ENCODE measurements around the gene CARMIL1.
"Not testable (repeated sequence)": the region's sequence is repeated elsewhere in the genome, so short reads cannot be mapped to it uniquely, and the experiment has no call there.

The CARMIL1 gene

DNA sequence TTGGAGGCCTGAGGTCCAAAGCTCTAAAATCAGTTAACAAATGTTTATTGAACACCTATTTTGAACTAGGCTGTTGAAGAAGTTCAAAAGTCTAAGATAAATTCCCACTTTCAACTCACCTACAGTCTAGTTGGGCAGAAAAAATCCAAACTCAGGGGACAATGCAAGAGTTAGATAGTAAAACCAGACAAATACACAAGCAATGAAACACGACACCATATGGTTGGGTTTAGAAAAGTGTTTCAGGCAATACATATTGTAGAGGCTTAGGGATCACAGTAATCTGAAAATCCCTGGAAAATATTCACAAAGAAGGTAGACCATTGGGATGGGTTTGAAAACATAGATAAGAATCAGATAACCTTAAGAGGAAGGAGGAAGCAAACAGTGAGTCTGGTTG is 1.3 kb upstream of the CARMIL1 start:
- DNase-seq: no peak

DNA sequence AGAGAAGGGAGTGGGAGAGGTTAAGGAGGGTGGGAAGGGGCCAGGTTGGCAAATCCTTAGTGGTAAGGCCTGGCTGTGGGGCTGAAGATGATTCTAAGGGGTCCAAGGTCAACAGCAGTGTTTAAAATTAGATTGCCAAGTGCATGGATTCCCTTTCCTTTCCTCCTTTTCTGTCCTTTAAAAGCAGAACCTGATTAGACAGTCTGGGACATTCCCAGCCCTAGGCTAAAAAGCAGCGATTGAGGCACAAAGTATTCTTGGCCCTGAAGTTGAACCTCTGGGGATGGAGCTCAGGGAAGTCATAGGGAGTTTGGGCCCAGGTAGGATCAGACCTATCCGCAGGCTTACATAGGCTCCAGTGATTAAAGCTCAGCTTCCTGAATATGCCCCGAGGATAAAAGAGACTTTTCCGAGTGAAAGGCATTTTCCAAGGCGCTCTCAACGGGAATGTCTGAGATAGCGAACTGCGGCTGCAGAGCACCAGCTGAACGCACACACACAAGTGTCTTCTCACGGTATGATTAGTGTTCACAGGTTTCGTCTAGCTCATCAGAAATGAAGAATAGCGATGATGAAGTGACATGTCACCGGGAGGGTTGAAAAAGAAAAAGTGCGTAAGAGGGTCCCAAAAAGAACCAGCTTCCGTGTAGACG is 787 bp upstream of the CARMIL1 start:
- DNase-seq: no peak

DNA sequence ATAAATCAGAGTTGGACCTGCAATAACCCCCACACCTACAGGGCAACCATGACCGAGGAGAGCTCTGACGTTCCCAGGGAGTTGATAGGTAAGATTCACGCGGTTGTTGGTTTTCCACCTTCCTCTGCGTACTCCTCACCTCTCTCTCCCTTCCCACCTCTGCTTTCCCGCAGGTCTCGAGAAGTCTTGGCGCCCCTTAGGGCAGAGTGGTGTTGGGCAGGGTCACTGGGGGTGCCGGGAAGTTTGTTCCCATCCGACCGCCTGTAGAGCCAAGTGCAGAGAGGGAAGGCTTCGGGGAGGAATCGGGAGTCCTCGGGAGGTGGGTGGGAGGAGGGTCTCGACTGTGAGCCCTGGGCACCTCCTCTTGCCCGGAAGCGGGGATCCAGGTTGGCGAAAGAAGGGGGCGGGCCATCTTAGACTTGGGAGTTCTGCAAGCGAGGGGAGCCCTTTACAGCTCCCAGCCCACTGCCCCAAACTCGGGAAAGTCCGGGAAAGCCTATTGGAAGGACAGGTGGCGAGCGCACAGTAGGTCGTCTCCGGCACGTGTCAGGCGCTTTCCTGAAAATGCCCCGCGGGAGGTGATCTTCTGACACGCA is 672 bp downstream of the CARMIL1 start:
- DNase-seq: peak; percentile 16

DNA sequence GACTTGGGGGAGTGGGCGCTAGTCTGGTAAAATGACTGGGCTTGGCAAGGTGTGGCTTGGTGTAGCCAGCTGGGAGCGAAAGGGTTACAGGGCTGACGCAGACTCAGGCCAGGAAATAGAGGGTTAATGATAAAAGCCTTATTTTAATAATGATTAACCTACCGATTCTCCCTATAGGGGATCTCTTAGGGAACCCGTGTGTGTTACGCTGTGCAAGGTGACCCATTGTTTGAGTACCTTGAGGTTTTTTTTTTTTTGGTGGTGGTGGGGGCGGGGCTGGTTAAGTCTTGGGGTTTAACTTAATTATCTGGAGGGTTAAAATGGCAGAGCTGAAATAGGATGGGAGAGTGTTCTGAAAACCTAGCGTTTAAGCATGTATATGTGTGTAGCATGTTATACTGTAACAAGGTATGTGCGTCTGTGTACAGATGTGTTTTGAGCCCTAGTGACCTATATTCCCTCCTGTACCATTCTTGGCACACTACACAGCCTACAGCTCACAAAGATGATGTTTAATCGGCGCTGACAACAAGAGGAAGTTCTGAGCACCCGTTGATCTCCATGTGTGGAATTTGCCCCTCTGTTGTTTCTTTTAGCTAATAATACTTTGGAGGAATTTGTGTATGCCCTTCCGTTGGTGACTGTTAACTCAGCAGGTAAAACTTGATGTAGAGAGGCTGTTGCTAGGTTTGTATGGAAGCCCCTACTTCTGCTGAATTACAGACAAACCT is 1.3 kb downstream of the CARMIL1 start:
- DNase-seq: no peak

DNA sequence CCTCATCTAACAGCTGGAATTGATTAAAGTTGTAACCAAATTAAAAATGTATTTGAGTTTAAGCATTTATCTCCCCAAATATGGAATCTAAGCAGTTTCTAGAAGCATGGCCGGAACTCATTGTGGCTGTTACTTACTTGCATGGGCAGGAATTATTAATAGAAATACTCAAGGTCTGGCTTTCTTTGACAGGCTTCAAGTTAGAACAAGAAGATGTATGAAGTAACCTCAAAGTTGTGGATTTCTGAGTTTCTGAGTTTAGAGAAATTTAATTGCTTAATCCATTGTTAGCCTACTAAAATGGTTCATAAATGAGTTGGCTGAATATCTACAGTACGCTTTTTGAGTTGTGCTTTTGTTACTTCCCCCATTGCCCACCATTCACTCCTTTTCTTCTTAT is 7.7 kb downstream of the CARMIL1 start:
- no peak for DNase-seq

DNA sequence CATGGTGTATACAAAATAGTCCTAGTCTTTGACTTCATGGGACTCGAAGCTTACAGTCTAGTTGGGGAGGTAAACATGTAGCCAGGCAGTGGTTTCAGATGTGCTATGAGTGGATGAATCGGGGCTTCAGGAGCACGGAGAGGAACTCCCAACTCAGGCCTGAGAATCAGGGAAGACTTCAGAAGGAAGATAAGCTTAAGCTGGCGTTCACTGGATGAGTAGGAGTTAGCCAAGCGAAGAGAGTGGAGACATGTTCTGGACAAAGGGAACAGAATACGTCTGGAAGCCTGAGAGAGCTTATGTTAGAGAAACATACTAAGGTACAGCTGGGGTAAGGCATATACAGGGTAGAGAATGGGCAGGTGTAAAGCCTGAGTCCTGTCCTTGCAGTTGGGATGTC is 8.8 kb downstream of the CARMIL1 start:
- no peak for DNase-seq

DNA sequence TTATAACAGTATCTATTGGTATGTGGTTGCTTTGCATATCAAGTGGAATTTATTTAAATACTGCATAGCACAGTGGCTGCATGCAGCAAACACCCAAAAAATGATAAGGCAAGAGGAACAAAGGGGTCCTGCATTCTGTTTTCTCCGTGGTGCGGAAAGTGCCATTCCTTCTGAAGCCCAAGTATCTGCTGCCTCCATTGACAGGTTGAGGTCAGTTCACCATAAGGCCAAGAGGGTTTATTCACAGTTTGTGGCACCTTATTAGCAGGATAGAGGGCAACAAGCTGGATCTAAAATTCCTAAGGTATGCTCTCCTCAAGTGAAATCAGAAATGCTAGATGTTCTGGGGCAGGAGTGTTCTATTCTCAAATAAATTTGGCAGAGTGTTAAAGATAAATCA is 9.3 kb downstream of the CARMIL1 start:
- DNase-seq: no peak

DNA sequence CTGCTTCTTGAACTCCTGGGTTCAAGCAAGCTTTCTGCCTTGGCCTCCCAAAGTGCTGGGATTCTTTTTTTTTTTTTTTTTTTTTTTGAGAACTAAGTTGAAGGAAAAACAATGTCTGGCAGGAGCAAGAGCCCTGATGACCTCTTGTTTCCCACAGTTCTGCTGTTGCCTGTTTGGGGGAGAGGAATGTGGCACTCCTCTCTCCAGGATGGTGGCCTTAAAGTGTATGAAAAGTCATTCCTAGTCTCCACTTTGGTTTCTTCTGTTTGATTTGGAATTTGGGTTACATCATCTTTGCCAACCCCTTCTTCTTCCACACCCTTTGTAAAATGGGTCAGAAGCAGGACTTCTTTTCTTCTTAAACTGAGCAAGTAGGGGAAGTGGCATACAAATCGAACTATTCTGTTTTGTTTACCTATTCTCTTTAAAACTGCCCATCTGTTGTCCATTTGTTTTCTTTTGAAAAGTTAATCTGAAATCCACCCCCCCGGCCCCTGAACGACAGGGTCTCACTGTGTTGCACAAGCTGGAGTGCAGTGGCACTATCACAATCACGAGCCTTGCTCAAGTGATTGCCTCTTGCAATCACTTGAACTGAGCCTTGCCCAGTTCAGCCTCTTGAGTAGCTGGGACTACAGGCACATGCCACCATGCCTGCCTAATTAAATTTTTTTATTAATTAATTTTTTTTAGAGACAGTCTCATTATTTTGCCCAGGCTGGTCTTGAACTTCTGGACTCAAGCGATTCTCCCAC is 11.3 kb downstream of the CARMIL1 start:
- no peak for DNase-seq

DNA sequence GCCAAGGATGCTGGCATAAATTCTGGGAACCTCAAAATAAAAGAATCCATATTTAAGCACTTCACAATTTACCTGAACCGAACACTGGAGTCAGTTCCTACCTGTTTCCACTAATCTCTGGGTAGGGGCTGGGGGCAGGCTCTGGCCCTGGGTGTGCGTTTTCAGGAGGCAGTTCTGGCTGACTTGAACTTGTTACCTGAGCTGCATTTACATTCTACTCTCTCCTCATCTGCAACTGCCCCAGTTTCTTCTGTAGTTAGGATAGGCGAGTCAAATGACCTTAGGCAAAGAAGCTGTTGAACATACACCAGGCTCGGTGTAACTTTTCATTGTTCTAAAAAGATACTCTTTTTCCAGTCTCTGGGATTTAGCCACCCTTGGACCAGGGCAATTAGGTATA is 13.2 kb downstream of the CARMIL1 start:
- DNase-seq: no peak

DNA sequence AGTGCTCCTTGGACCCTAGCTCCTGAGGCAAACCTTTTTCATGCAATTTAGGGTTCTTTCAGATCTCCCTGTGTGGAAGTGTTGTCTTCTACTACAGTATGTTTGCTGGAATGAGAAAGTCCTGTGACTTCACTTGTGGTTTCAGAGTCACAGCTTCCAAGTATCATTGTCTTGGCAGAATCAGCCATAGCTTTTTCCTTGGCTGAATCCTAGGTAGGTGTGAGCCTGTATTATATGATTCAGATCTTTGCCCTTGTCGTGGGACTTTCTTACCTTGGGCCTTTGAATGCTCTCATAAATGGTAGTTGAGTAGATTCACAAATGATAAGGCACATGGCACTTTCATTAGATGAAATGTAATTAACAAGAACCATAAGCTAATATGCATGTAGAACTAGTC is 16.5 kb downstream of the CARMIL1 start:
- no peak for DNase-seq

DNA sequence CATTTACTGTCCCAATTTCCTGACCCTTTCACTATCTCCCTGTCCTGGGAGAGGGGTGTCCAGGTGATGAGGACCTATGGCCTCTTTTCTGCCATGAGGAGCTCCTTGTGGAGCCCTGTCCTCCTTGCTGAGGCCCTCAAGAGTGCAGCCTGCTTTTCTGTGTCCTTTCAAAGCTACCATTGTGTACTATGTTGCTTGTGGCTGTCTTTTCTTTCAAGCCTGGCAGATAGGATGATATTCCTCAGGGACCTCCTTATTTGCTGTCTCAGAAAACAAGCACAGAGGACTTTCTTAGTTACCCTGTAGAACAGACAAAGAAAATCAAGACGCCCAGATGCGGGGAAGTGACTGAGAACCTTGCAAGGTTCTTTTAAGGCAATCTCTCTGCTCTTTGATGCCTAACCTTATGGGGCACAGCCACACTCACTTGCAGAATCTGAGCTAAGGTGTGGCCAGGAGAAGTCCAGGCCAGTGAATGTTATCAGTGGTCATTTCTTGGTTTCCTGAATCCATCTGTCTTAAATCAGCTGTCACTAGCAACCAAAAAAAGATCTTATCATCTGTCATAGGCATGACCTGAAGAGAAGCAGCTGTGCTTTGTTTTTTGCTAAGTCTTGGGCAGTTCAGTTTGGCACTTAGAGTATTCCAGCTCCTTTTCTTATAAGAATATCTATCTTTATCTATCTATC is 17.2 kb downstream of the CARMIL1 start:
- no peak for DNase-seq

DNA sequence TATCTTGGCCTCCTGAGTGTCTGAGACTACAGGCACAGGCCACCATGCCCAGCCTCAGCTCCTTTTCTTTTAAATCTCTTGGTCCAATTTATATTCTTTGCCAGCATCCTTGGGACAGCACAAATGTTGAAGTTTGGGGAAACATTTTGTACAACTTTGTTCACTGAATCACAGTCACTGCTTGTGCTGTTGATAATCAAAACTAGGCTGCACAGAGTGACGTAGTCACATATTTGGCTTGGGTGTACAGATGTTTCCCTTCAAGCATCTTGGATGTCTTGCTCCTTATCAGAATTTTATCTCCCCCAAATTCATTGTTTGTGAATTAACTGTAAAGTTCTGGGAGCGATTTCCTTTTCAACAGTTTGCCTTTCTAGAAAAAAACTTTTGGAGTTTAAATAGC is 17.9 kb downstream of the CARMIL1 start:
- DNase-seq: no peak

DNA sequence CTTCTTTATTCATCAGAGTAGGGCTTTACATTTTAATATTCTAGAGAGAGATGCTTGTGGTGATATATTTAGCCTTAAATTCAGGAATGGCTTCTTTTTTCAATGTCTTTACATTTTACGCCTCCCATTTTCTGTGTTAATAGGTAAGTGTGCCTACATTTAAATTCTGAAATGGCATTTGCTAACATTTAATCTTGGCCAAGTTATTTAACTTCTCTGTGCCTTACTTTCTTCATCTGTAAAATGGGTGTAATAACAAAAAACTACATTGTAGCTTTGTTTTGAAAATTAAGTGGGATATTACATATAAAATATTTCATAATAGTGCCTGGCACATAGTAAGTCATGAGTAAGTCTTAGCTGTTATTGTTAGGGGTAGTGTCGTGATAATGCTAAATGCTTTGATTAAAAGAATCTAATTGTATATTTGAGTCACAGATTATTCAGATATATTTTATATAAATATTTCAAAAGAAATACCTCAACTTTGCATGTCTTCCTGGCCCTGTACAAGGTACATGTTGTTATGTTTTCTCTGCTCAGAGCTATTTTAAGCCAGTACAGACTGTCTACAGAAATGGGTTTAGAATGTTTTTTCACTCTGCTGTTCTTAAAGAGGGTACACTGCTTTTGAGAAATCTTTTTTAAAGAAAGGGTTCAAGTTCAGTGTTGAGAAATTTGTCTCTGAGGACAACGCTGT is 18.8 kb downstream of the CARMIL1 start:
- no peak for DNase-seq

DNA sequence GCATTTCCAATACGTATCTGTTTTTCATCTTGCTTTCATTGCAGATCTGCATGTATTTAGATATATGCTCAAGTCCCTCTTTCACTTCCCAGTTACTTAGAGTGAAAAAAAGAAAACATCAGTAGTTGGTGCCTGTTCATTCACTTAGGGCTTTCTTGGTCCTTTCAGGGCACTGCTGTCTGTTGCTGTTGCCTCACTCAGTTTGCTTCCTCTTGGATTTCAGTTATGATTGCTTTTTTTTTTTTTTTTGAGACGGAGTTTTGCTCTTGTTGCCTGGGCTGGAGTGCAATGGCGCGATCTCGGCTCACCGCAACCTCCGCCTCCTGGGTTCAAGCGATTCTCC is 19.3 kb downstream of the CARMIL1 start:
- DNase-seq: not testable (repeated sequence)

DNA sequence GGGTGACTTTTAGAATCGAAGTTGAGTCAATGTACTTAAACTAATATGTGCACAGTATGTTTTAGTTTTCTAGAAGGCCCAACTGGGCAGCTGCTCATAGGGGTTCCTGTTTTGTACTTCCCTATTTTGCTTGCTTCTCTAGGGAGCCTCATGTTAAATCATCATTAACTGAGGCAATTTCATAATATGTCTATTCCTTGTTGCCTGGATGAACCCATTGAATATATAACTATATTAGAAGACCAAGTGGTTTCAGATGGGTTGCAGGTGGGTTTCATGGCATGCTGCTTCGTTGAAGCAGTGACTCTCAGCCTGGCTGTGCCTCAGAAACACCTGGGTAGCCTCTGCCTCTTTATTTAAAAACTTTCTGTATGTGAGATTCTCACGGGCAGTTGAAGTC is 22.2 kb downstream of the CARMIL1 start:
- no peak for DNase-seq

DNA sequence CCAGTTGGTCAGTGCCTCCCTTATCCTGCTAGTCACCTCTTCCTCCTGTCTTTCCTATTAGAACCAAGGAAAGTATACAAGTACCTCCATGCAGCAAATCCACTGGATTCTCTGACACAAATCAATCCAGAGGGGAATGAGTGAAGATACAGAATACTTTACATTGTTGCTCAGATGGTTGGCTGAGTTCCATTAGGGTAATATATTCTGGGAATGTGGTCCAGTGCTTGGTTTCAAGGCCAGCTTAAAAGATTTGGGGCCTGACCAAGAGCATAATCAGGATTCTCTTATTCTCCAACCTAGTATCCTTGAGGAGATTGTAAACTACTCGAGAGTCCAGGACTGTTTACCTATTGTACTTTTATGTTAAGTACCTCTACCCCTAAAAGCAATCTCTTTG is 23.0 kb downstream of the CARMIL1 start:
- DNase-seq: no peak

DNA sequence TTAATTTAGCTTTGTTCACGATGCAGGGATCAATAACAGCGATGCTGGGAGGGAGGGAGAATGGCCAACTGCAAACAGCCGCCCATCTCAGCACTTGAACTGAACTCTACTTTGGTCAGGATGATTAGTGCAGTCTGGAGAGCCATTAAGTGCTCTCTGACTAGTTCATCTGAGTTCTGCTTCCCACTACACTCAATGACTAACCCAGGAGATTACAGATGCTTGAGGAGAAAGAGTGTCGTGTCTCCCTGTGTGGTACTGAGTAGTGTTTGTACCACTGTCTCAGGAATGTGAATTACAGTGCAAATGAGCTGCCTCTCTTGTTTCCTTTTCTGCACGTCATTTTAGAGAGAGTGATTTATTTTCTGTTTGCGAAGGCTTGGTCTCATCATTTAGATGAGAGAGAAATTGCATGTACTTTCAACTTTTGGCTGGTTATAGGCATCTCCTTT is 23.5 kb downstream of the CARMIL1 start:
- DNase-seq: no peak

DNA sequence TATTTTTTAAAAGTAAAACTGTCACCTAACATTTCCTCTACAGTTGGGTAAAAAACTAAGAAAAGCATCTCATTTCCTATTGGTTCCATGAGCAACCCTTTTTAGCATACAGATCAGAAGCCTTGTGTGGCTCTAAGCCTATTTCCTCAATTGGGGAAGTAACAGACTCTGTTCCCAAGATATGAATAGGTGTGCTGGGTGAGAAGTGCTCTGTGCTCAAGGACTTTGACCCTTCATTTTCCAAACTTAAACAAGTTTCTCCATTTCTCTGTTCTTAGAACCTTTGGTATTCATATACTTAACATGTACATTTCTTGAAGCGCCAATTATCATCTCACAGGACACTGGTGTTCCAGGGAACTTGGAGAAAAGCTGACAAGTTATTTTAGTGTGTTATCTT is 24.1 kb downstream of the CARMIL1 start:
- no peak for DNase-seq

DNA sequence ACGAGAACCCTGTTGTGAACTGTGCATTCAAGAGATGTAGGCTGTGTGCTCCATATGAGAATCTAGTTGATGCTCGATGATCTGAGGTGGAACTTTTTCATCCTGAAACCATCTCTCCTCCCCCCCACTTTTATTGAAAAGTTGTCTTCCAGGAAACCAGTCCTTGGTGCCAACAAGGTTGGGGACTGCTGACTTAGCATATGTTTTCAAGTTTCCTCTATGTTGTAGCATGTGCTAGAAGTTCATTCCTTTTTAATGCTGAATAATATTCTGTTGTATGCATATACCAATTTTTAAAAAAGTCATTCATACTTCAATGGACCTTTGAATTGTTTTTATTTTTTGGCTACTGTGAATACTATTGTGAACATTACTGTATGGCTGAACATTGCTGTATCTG is 27.2 kb downstream of the CARMIL1 start:
- DNase-seq: no peak

DNA sequence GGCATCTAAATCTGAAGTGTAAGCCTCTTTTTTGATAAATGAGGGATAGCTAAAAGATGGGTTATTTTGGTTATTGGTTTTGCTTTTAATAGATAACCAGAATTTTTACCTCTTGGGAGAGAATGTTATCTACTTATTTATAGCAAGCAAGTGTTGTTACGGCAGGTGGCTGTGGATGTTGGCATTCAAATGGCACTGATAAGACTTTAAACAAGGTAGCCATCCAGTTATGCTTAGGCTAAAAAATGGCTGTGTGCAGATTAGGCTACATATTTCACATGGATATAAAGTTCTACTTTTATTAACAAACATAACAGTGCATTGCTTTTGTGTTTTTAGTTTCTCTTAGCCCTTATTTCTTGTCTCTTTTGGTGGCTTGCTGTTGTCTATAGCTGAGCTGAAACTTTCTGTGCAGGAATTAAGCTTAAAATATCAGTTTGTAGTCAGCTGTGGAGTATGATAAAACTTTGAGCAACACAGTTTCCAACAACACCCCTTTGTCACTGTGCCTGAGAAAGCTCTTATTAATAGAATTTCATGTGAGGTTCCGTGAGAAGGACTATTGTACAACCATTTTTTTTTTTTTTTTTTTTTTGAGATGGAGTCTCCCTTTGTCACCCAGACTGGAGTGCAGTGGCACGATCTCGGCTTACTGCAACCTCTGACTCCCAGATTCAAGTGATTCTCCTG is 28.8 kb downstream of the CARMIL1 start:
- DNase-seq: no peak

DNA sequence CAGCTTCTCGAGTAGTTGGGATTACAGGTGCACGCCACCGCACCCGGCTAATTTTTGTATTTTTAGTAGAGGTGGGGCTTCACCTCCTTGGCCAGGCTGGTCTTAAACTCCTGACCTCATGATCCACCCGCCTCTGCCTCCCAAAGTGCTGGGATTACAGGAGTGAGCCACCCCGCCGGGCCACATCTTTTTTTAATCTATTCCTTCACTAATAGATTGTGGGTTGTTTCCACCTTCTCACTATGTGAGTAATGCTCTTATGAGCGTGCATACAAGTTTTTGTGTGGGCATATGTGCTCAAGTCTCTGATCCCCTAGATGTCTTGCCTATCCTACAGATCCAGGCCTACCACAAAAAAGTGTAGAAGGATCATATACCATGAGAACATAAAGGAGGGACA is 30.7 kb downstream of the CARMIL1 start:
- no peak for DNase-seq

DNA sequence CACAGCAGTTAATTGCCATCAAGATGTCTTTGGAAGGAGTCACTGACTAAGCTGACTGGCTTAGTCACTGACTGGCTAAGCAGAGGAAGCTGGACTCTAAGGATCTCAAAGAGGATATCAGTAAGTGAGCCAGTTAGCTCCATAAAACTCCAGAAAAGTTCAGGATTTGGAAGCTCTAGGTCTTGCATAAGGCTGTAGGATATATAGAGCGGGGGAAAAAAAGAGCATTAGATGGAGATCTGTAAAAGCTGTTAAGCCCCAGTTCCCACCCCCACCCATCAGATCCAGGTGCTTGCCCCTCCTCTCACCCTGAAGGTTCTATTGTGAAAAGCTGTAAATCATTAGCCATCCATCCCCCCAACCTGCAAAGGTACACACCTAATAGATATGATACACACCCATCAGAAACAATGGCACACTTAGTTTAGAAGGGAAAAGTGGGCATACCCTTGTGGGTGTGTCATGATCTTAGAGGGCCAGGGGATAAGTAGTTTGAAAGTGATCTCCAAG is 32.2 kb downstream of the CARMIL1 start:
- no peak for DNase-seq
